ENCODE measurements around the gene FBXO31.
"Not testable (repeated sequence)": the region's sequence is repeated elsewhere in the genome, so short reads cannot be mapped to it uniquely, and the experiment has no call there.

The FBXO31 gene

DNA sequence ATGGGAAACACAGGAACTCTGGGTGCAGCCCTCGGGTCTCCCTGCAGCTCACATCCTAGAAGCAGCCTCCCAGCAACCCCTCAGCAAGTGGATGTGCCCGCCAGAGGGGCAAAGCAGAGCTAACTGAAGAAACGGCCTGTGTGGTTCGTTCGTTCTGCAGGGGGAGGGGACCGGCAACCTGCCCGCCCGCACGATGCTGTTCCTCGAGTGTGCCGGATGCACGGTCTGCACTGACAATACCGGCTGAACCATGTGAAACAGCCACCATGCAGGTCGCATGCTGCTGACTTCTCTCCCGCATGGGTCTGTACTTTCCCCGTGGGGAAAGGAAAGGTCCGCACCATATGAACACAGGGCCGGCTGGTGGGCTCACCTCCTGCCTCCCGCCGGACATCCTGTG, 41.1 kb downstream of the FBXO31 start:
- DNase-seq = no peak

DNA sequence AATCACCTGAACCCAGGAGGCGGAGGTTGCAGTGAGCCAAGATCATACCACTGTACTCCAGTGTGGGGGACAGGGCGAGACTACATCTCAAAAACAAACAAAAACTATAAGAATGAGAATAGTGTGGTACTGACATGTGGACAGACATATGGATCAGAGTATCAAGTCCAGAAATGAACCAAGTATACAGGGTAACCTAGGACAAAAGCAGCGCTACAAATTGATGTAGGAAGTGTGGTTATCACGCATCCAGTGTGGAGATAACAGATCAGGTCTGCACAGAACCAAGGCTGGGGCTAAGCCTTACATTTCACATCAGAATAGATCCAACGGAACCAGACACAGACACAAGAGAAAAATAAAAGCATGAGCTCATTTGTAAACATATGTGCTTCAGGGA, 43.4 kb downstream of the FBXO31 start:
- no peak for DNase-seq

DNA sequence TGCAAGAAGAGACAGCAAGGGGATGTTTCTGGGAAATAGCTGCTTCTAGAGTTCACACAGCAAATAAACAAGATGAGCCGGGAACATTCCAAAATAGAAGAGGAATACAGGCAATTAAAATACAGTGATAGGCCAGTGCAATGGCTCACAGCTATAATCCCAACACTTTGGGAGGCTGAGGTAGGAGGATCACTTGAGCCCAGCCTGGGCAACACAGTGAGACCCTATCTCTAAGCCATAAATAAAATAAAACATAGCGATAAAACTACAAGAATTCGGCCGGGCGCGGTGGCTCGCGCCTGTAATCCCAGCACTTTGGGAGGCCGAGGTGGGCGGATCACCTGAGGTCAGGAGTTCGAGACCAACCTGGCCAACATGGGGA, 43.9 kb downstream of the FBXO31 start:
- DNase-seq = not testable (repeated sequence)

DNA sequence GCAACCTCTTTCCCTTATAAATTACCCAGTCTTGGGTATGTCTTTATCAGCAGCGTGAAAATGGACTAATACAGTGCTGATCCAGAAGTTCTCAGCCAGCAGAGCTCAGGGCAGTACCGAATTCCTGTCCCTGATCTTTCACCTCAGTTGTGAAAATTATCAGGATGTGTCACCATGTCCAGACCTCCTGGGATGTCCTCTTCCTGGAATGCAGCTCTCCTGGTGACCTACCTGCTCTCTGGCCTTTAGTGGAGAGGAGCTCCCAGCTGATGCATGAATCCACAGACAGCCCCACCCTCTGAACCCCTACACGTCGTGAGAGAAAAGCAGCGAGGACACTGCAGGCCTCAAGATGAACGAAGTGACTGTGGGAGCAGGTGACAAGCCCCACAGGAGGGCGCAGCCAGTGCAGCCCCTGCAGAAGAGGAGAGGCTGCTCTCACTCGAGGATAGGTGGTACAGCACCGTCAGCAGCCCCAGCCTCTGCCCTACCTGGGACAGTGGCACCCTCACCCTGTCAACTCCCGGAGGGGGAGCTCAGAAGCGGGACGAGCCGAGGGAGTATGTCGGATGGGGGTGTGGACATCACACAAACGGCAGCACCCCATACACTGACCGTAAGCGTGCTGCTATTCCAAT, 44.4 kb downstream of the FBXO31 start:
- no peak for DNase-seq

DNA sequence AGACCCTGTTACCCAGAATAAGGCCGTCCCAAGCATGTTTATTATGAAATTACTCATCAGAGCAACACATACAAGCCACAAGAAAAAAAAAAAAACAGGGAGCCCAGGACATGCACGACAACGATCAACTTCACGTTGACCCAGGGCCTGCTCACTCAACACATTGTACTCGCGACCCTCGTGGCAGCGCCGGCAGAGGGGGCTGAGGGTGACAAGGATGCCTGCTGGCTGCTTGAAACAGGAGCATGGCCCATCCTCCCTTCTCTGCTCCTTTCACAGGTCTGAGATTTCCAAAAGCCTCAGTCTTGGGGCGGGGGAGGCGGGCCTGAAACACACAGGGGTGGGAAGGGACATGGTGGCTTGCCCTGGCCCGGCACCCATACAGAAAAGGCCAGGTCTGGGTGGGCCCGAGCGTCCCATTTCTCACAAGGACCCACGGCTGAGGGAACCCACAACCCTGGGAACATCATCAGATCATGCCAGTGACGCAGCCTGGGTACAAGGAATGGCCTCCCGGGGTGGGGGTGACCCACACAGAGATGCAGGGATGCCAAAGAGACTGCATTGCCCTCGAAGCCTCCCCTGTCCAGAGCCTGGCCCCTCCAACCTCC, 45.3 kb downstream of the FBXO31 start:
- DNase-seq = no peak

DNA sequence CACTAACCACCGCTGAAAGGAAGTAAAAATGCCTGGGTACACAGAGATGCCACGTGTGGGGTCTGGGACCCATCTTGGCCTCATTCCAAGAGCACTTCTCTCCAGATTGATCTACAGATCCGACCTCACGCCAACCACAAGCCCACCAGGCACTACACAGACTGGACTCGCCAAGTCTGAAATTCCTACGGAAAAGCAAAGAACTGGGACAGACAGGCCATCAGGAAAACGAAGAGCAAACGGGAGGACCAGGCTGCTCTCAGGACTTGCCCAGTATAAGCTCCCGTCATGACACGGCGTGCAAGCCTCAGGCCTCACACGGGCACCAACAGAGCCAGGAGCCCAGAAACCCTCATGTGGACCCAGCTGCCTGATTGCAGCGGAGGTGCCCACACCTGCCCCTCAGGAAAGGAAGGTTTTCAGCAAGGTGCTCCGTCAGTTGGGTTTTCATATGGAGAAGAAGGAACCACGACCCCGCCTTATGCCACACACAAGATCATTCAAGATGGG, 46.3 kb downstream of the FBXO31 start:
- DNase-seq = no peak

DNA sequence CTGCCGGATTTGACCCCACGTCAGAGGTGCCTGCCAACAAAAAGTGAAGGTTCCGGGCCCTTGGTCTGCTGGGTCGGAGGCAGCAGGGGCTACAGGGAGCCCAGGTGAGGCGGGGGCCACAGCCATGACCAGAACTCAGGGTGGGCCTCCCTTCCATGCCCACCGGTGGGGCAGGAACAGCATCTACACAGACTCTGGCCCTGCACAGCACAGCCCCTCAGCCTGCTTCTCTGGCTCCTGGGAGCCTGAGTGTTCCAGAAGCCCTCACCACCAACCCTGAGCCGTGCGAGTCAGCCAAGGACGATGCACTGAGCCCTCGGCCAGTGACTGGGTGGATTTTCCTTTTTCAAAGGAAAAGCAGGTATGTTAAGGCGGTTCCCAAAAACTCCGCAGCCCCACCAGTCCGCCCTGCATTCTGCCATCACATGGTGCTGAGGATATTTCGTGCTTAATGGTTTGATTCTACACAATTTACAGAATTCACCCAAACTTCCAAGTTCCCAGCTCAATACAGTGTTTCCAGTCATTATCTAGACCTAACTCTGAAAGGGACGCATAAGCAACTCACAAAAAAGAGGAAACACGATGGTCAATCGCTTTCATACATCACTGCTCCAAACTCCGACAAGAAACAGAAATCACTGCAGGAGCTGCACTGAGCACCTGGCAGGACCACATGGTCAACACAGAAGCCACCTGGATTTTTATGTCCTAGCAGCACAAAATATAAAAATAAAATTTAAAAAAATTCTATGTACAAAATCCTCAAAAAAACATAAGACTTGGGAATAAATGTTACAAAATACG, 46.9 kb downstream of the FBXO31 start:
- no peak for DNase-seq

DNA sequence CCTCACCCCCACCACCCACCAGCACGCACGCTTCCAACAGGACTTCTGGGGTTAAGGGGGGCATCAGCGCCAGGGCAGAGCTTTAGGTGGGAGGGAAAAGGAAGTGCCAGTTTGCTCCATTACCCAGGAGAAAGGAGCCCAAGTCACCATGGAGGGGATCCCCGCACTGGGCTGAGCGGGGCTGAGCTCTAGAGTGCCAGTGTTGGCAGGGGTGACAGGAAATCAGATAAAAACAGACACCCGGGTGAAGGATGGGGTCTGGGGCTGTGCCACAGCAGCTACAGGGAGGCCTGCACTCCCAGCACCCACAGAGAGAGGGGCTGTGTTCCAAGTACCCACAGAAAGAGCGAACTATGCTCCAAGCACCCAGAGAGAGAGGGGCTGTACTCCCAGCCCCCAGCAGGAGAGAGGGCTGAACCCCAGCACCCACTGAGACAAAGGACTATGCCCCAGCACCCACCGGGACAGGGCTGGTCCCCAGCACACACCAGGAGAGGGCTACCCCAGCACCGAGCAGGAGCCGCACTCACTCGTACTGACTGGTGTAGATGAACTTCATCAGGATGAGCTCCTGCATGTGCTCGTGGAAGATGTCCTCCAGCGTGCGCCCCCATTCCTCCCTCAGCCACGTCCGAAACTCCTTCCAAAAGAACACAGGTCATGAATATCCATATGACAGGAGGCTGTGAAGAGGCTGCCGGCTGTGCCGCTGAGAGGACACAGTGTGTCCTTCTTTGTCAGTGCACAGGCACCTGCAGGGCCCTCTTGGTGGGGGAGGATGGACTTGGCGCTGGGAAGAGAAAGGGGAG, 47.7 kb downstream of the FBXO31 start:
- DNase-seq = no peak

DNA sequence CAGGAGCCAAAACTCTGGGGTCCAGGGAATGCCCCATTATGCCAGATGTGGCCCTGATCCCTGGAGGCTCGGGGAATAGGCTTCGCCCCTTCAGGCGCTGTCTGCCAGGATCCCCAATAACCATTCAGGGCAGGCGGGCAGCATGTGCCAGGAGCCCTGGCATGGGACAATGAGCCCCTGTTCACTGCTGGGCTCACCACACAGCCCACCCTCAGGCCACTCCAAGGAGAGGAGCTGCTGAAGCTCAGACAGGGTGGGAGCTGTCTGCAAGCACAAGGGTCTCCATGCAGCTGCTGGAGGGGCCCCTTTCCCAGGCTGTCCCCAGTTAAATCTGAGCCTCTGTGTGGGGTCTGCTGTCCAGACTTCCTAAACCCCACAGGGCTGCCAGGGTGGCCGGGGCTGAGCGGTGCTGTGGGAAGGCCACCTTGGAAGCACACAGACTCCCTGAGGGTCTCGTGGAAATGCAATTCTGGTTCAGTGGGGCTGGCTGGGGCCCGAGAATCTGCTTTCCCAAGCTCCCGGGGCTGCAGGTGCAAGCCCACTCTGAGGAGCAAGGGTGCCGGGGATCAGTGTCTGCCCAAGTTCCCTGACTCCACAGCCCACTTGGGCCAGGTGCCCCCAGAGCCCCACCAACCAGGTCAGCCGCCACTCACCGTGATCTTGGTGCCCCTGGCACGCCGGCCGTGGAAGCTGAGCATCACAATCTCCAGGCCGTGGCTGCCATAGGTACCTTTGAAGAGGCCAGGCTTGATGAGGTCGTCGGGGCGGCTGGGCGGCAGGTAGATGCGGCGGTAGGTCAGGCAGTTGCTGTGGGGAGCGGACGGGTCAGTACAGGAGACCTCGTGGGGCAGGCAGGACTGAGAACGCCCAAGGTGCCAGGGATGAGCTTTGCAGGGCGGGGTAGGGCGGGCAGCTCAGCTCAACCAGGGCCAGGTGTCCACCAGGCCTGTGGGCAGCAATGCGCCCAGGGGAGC, 48.6 kb downstream of the FBXO31 start:
- DNase-seq = no peak

DNA sequence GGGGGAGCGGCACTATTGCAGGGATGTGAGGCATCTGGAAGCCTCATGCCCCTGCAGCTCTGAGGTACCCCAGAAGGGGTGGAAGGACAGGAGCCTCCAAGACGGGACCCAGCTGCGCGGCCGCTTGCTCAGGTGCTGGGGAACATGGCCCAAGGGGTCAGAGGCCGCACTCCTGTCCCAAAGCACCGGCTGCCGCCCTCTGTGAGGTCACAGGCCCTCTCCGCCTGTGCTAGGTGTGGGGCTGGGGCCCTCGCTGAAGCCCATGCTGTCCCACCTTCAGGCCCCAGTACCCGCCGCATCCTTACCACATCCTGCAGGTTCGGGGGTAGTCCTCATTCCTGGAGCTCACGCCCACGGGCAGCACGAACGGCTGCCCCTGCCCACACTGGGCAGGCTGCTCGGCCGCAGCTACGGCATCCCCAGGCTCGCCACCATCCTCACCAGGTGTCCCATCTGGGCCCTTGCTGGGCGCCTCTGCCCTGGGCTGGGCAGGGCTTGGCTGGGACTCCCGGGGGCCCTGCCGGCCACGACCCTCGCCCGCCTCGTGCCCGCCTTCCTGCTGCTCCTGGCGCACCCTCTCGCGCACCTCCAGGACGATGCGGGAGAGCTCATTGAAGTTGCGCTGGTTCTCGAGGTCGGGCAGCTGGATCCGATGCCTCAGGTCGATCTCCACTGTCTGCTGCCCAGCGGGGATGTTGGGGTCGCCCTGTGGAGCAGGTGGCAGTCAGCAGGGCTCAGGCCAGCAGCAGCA, 49.8 kb downstream of the FBXO31 start:
- no peak for DNase-seq

DNA sequence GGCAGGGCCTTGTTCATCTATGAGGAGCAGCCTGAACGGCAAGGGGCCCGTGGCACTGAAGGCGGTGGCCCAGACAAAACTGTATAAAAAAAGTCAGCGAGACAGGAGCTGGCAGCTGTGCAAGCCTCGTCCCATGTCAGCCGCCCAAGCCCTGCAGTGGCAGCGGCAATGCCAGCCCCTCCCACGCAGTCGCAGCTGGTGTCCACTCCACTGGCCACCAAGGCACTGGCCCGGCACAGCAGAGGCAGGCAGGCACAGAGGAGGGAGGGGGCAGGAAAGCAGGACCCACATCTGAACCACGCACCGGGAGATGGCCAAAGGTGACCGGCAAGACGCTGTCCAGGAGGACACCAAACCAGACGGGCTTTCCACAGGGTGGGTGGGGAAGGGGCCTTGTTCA, 50.5 kb downstream of the FBXO31 start:
- no peak for DNase-seq

DNA sequence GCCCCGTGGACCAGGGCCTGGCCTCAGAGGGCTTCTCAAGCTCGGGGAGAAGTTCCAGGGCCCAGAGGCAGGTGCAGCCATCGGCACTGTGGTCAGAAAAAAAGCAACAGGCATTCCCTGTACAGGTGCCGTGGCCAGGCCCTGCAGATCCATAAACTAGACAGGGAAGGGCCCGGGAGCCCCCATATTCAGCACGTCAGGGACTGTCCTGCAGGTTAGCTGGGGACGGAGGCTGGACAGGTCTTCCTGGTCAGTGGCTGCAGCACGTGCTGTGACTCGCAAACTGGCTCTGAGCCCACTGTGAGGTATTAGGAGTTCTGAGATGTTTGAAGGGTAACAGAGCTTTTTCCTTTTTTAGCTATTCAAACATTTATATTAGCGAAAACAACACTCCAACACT, 51.4 kb downstream of the FBXO31 start:
- no peak for DNase-seq

DNA sequence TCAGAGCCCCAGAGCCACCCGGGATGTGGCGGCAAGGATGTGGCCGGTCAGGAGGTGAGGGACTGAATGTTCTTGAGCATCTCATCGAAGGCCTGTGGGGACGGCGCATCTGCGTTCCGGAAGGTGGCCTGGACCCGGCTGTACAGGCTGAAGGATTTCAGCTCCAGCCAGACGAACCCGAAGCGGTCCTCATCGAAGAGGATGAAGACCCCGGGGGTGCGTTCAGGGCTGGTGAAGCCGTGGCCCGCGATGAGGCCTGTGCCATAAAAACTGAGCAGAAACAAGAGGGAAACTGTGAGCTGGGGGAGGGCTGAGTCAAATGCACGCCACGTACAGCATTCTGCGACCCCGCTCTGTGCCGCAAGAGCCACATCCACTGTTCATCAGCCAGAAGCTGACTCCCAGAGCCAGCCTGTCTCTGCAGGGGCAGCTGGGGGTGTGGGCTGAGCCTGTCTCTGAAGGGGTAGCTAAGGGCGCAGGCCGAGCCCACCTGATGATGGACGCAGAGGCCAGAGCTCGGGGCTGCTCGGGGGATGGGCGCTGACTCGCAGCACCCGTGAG, 52.3 kb downstream of the FBXO31 start:
- DNase-seq = no peak

DNA sequence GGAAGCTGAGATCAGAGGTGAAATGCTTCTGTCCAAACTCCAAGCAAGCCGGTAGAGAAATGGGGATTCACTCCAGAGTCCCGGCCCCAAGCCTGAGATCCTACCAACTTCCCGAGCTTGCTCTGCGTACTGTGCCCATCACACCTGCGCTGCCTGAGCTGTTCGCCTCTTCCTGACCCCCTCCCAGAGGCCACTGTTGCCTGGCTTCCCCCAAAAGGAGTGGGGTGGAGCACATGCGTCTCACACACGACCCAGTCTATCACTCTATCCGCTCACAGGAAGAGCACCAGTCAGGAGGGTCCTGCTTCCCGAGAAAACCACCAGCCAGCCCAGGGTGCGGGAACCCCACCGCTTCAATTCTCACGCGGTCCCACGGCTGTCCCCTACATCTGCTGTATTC, 52.9 kb downstream of the FBXO31 start:
- DNase-seq = no peak

DNA sequence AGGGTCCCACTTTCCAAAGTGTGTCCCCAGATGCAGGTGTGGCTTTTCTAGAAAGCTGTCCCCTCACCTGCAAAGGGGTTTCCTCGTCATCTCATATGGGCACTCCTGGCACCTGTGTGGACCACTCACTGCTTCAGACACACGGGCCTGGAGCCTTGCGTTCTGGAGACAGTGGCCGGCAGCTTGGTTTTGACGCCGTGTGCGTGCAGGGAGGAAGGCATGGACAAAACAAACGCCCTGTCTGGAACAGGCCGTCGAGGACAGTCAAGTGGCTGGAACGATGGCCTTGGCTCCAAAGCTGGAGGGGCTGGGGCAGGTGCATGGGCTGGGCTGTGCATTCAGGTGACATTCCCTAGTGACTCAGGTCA, 53.3 kb downstream of the FBXO31 start:
- DNase-seq = no peak

DNA sequence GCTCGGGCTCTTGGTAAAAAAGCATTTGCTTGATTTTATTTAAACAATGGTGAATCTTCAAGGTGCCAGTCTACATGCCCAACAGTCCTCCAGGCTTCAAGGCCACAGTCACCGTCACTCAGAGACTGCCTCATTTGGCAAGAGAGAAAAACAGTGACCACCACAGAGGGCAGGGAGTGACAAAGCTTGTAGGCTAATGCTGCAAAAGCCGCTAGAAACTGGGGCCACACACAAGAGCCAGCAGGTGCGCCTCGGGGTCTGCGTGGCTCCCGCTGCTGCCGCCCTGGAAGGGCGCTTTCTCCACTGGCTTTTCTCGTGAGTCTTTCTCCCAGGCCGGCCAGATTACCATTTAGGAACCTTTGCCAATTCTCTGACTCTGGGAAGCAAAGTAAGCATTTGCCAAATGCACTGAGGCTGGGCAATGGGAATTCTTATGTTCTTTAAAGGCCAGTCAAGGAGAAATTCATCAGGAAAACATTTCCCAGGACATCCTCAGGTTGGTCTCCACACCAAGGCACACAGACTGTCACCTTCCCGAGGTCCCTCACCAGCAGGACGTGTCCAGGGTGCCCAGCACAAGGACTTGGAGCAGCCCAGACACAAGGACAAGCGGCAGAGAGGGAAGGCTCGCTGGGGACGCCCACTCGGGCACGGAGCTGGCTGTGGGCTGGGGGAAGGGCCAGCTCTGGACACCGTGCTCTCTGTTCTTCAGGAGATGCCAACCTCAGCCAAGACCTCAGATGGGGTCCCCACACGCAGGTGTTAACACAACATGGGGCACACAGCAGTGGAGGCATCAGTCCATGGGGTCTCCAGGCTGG, 53.9 kb downstream of the FBXO31 start:
- DNase-seq = no peak

DNA sequence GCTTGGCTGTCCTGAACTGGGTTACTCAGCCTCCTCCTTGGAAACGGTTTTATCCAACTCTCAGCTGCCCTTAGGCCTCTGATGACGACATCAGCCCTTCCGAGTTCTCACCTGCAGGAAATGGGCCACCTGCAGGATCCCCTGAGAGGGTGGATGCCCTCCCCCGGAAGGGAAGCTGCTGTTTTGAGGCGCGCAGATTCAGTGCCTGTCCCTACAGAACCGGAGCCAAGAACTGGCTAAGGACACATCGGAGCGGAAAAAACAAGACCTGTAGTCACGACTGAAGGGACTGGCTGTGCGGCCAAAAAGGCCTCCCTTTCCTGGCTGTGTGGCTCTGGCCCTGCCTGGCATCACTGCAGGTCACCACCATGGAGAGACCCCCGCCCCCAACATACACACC, 54.7 kb downstream of the FBXO31 start:
- DNase-seq = no peak

DNA sequence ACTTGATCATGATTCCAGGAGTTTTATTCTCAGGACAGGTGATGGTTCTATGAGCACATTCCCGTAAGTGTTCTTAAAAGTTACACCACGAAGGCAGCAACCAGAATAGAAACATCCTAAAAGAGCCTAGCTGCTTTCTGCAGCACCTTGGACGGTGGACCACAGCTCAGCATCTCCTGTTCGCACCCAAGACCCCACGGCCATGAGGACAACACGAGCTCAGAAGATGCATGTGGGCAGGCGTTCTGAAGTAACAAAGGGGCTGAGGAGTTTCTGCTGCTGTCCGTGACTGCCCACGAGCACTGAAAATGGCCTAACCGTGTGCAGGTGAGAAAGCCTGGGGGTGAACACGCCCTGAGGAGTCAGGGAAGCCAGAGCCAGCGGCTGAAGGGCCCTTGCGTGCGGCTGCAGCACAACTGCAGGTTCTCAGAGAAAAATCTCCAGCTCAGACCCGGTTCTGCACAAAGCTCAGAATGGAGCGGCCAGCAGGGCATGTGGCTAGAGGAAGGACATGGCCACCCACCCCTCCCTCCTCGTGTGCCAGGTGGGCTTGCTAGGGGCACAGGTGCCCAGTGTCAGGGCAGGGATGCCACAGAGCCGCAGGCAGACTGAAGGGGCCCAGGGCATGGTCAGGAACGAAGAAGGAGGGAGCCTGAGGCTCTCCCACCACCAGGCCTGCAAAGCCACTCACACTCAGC, 55.6 kb downstream of the FBXO31 start:
- DNase-seq = no peak

DNA sequence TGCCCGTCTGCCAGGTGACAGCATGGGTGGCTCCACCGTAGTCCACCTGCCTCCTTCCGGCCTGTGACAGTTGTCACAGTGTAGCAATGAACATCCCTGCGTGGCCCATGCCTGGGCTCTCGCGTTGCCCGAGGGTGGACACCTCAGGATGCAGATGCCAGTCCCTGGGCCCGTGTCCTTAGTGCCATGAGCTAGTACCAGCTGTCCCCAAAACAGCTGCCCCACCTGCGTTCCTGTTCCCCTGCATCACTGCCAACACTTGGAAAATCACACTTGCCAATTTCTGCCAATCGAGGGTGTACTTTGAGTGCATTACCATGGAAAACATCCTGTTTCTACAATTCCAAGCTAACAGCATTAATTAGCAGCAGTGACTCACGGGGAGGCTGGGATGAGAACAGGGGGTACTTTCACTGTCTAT, 57.4 kb downstream of the FBXO31 start:
- DNase-seq = no peak
